Measurements from ENCODE around the gene LRRC37B. TPM values are rescaled to one million over a fixed set of nuclear protein-coding genes. Genes with fewer than 3 reads are reported as not detected.
A peak's percentile ranks its signal among the peaks of the same experiment; 100 is the strongest.
"Not testable (repeated sequence)": the region's sequence is repeated elsewhere in the genome, so short reads cannot be mapped to it uniquely, and the experiment has no call there.

The LRRC37B gene
- polyA plus RNA-seq, 2 of the 4 experiments (the other 2 are of a cell fraction) = 8.3 to 17.9 TPM

- H3K4me1 ChIP-seq; FAIRE-seq; DNase-seq (ENCODE audit: low read depth in 1 of 2, low spot score in 1 of 2); CTCF ChIA-PET; H3K9me3 ChIP-seq; POLR2A ChIA-PET: not testable (repeated sequence)
- WGBS (ENCODE audit: missing lambda C conversion rate) = 53% methylated on average over 14 of the region's 25 CpGs
- H3K4me2 ChIP-seq = peak overlapping the region; percentile 51; the same call in 2 of the 3 replicates
- peak; percentile 82 to 93 for ATAC-seq
- TF ChIP-seq SMC3 (IDR thresholded peaks at IDR 0.05) = peak; percentile 13; the same call in 1 of the 3 replicates
- peak overlapping the region; percentile 33; the same call in 1 of the 3 replicates for H3K4me3 ChIP-seq
- H3K27ac ChIP-seq = peak overlapping the region; percentile 58 to 73; a peak in 5 of 6 replicates
These were observed 59.9 kb downstream of the LRRC37B start for GRCh38 chr17:32066863-32067642.

GRCh38 chr17:32069067-32069466 is 61.9 kb downstream of the LRRC37B start:
- CTCF ChIA-PET; H3K4me3 ChIP-seq; DNase-seq (ENCODE audit: low read depth in 1 of 2, low spot score in 1 of 2); H3K9me3 ChIP-seq; FAIRE-seq; ATAC-seq; H3K4me2 ChIP-seq; H3K4me1 ChIP-seq; H3K27ac ChIP-seq: not testable (repeated sequence)
- POLR2A ChIA-PET = interaction anchor here (0.6 kb wide), 1 partner anchor 230 kb away, joined by 3 read pairs; no protein-coding TSS in a partner anchor
- 43% methylated on average over 2 of the region's 2 CpGs for WGBS (ENCODE audit: missing lambda C conversion rate)

GRCh38 chr17:32071961-32072360 is 64.8 kb downstream of the LRRC37B start:
- WGBS (ENCODE audit: missing lambda C conversion rate) = 70% methylated on average over 3 of the region's 4 CpGs
- DNase-seq (ENCODE audit: low read depth in 1 of 2, low spot score in 1 of 2); H3K4me2 ChIP-seq; POLR2A ChIA-PET; CTCF ChIA-PET; H3K27ac ChIP-seq; H3K4me1 ChIP-seq; H3K4me3 ChIP-seq; H3K9me3 ChIP-seq; FAIRE-seq; ATAC-seq: not testable (repeated sequence)

GRCh38 chr17:32073131-32073530 is 65.9 kb downstream of the LRRC37B start:
- H3K4me1 ChIP-seq; H3K27ac ChIP-seq; H3K4me3 ChIP-seq; ATAC-seq; DNase-seq (ENCODE audit: low read depth in 1 of 2, low spot score in 1 of 2); H3K9me3 ChIP-seq; FAIRE-seq; POLR2A ChIA-PET; CTCF ChIA-PET; H3K4me2 ChIP-seq: not testable (repeated sequence)
- WGBS (ENCODE audit: missing lambda C conversion rate) = 74% methylated on average over 4 of the region's 4 CpGs

- H3K9me3 ChIP-seq; H3K4me3 ChIP-seq; H3K4me1 ChIP-seq; DNase-seq (ENCODE audit: low read depth in 1 of 2, low spot score in 1 of 2); CTCF ChIA-PET; FAIRE-seq; H3K27ac ChIP-seq; POLR2A ChIA-PET: not testable (repeated sequence)
- peak; percentile 25 to 55; a peak in 4 of 6 replicates for ATAC-seq
- WGBS (ENCODE audit: missing lambda C conversion rate) = 39% methylated on average over 10 of the region's 10 CpGs
- H3K4me2 ChIP-seq = peak overlapping the region; percentile 37; the same call in 1 of the 3 replicates
These were observed 72.6 kb downstream of the LRRC37B start for GRCh38 chr17:32079753-32080152.

GRCh38 chr17:32083550-32083979 is 76.4 kb downstream of the LRRC37B start:
- H3K4me2 ChIP-seq = peak overlapping the region; percentile 89
- peak overlapping the region; percentile 86 to 94 for H3K27ac ChIP-seq
- CTCF ChIA-PET; H3K4me1 ChIP-seq; DNase-seq (ENCODE audit: low read depth in 1 of 2, low spot score in 1 of 2); POLR2A ChIA-PET; H3K9me3 ChIP-seq; FAIRE-seq: not testable (repeated sequence)
- H3K4me3 ChIP-seq = peak overlapping the region; percentile 56
- ATAC-seq = peak; percentile 33 to 42; a peak in 5 of 6 replicates
- 46% methylated on average over 10 of the region's 17 CpGs for WGBS (ENCODE audit: missing lambda C conversion rate)

GRCh38 chr17:32084003-32084941 is 77.1 kb downstream of the LRRC37B start:
- Histone ChIP-seq H3K4me3 (peak overlapping the region; percentile 56), H3K4me2 (peak overlapping the region; percentile 89), H3K27ac (peak overlapping the region; percentile 86 to 94)
- 0% methylated on average over 8 of the region's 39 CpGs for WGBS (ENCODE audit: missing lambda C conversion rate)
- CTCF ChIA-PET; H3K4me1 ChIP-seq; FAIRE-seq; DNase-seq (ENCODE audit: low read depth in 1 of 2, low spot score in 1 of 2); H3K9me3 ChIP-seq; POLR2A ChIA-PET: not testable (repeated sequence)
- TF ChIP-seq PHF8 (IDR thresholded peaks at IDR 0.05; ENCODE audit: borderline replicate concordance, low read depth) = peak; percentile 19; the same call in 1 of the 2 replicates
- ATAC-seq = peak; percentile 67 to 69
